Measurements from ENCODE around the gene KCNQ1. TPM values are rescaled to one million over a fixed set of nuclear protein-coding genes. Genes with fewer than 3 reads are reported as not detected.

KCNQ1 gene
- total and polyA plus RNA-seq, 9 of the 15 experiments (the other 6 are each of a cell fraction or from before 2014, with no cell fraction given): 0.44 TPM; not detected in 8

- TF ChIP-seq ZNF263 (CRISPR knock-in tag; IDR thresholded peaks at IDR 0.05; ENCODE audit: borderline replicate concordance) (peak; percentile 97), NR3C1 (CRISPR knock-in tag; IDR thresholded peaks at IDR 0.05) (no peak), ZNF766 (CRISPR knock-in tag; conservative IDR thresholded peaks at IDR 0.05) (no peak), MIER1 (IDR thresholded peaks at IDR 0.05; ENCODE audit: low read depth) (no peak), CUX1 (CRISPR knock-in tag; IDR thresholded peaks at IDR 0.05) (no peak), TOE1 (IDR thresholded peaks at IDR 0.05; ENCODE audit: borderline replicate concordance) (0 out of 2 replicates have a peak, but pooled peaks have one; percentile 27), TOE1 (CRISPR knock-in tag; IDR thresholded peaks at IDR 0.05; ENCODE audit: borderline replicate concordance, low read depth) (no peak), E2F8 (IDR thresholded peaks at IDR 0.05; ENCODE audit: low read depth, partially characterized antibody) (peak; percentile 76), TEAD1 (CRISPR knock-in tag; IDR thresholded peaks at IDR 0.05) (no peak; a peak in 1 of 4 replicates), CREB1 (IDR thresholded peaks at IDR 0.05) (no peak), CREB1 (CRISPR knock-in tag; IDR thresholded peaks at IDR 0.05) (peak; percentile 50; the same call in 1 of the 2 replicates), SP1 (CRISPR knock-in tag; IDR thresholded peaks at IDR 0.05) (peak; percentile 73; the same call in 1 of the 2 replicates), POLR2A (conservative IDR thresholded peaks at IDR 0.05) (peak; percentile 53), TARDBP (IDR thresholded peaks at IDR 0.05) (no peak), RAD21 (CRISPR knock-in tag; conservative IDR thresholded peaks at IDR 0.05 in 1 of 2, IDR thresholded peaks at IDR 0.05 in 1 of 2) (peak; percentile 90 to 91), FOXK2 (conservative IDR thresholded peaks at IDR 0.05 in 1 of 2, IDR thresholded peaks at IDR 0.05 in 1 of 2; ENCODE audit: low read depth in 2 of 2) (peak in 1 of 2 experiments; percentile 13; a peak in 2 of 4 replicates)
- TF ChIP-seq, protein P1, sequence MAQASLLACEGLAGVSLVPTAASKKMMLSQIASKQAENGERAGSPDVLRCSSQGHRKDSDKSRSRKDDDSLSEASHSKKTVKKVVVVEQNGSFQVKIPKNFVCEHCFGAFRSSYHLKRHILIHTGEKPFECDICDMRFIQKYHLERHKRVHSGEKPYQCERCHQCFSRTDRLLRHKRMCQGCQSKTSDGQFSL (CRISPR knock-in tag; IDR thresholded peaks at IDR 0.05): peak; percentile 86
- TF ChIP-seq, protein P1 (tag; IDR thresholded peaks at IDR 0.05): no peak
Measured at GRCh38 chr11:2892215-2892966, 447.6 kb downstream of the KCNQ1 start (continued).
